Psoas muscle (tissue), 8 donors: ENCODE data around the gene TIMM29. TPM values are rescaled to one million over a fixed set of nuclear protein-coding genes. Genes with fewer than 3 reads are reported as not detected.

Experiments used
- ATAC-seq, 4 donors: fragments of 200-7000 bp; cut with Tn5 transposase; one replicate each; pipeline ENCODE4 v1.9.1; 2020; ENCODE audit warnings: moderate library complexity in 3 of 4, mild to moderate bottlenecking in 2 of 4
- DNase-seq, 2 donors: peaks; one replicate each; pipeline ENCODE4 v3.0.0-alpha.2; 2020
- H3K27ac ChIP-seq: fragments of 200-600 bp; one replicate; pipeline ENCODE4 v1.8.0; 2022
- H3K27me3 ChIP-seq, 3 donors: fragments of 200-600 bp in 1 of 3; one replicate each; pipeline versions ENCODE4 v1.6.1 to v1.8.0; 2013 to 2022; ENCODE audit warnings: low read length in 2 of 3, mild to moderate bottlenecking in 2 of 3, moderate library complexity in 1 of 3; ENCODE audit not compliant: insufficient read depth in 3 of 3
- H3K36me3 ChIP-seq, 2 donors: fragments of 200-600 bp in 1 of 2; one replicate each; pipeline versions ENCODE4 v1.6.1 to v1.8.0; 2013 to 2022; ENCODE audit warnings: low read depth in 1 of 2, mild to moderate bottlenecking in 1 of 2, moderate library complexity in 1 of 2; ENCODE audit not compliant: insufficient read depth in 1 of 2
- H3K4me1 ChIP-seq: fragments of 200-600 bp; one replicate; pipeline ENCODE4 v1.8.0; 2022
- H3K4me3 ChIP-seq: fragments of 200-600 bp; one replicate; pipeline ENCODE4 v1.8.0; 2022; ENCODE audit warnings: mild to moderate bottlenecking
- H3K9me3 ChIP-seq: fragments of 200-600 bp; one replicate; pipeline ENCODE4 v1.8.0; 2022
- CTCF ChIP-seq: fragments of 200-600 bp; IDR thresholded peaks from one replicate; pipeline ENCODE4 v1.8.0; 2022; ENCODE audit warnings: antibody characterized with exemption
- WGBS, 3 donors: extraction: QIAGEN DNeasy Blood & Tissue Kit; methylation state at CpG; one replicate each; pipeline versions ENCODE4 v1.1.6 to v1.1.7; 2013; 5-methylcytosine and 5-hydroxymethylcytosine counted together
- intact Hi-C, 2 donors: fragments of 100-400 bp; cut with DNase I; formaldehyde crosslinking; loops; one replicate each; pipeline versions ENCODE4 v1.11.0 to v1.14.2; 2022
- long read RNA-seq, 2 donors: library from polyadenylated mRNA; unstranded; transcript quantifications; one replicate each; pipeline ENCODE4 v2.0.0, GENCODE V29; 2021
- polyA plus RNA-seq, 3 donors: library from polyadenylated mRNA; stranded (reverse); fragments of 200-250 nt; gene quantifications; one replicate each; pipeline ENCODE4 v1.2.3, GENCODE V29; 2013
- total RNA-seq, 4 donors: library from RNA; stranded (reverse); fragmentation: NEBNext Ultra II Directional in 2 of 4; extraction: Animal tissue kit (Norgen Biotek cat#: 25700) in 2 of 4; gene quantifications; one replicate each; pipeline versions ENCODE4 v1.2.1 to v1.2.4, GENCODE V29; 2021 to 2023
- donor health status: healthy with polysubstance abuse.
- donor health status: DM: no; HTN: no; CAD: no; lungs with moderate emphysema.
- donor health status: Bipolar disorder and iron deficiency.
- donor health status: healthy.
- donor health status: DM: yes; HTN: yes; CAD: no.
- donor health status: DM: no; HTN: no; CAD: no.
- donor health status: DM: no; HTN: no; CAD: no.
- donor health status: DM: yes; HTN: yes; CAD: no.

The TIMM29 gene
- total RNA-seq (10 to 100 TPM; 12.9 to 24.2 (median 17.0) TPM), polyA plus RNA-seq (10 to 100 TPM; 17.1 to 29.0 (median 20.2) TPM)
- long read RNA-seq, donor 1, transcript TIMM29-201 (2 exons, 1,425 nt): major isoform, 24 of 24 reads
- long read RNA-seq, donor 1, partial matches to known transcripts: 0 of 24 reads
- long read RNA-seq, donor 1, other reads (novel, unspliced or antisense): 0 of 24 reads
- long read RNA-seq, donor 2, transcript TIMM29-201 (2 exons, 1,425 nt): major isoform, 43 of 45 reads
- long read RNA-seq, donor 2, partial matches to known transcripts: 0 of 45 reads
- long read RNA-seq, donor 2, other reads (novel, unspliced or antisense): 2 of 45 reads

- no peak for TF ChIP-seq CTCF
- DNase-seq (peak; percentile 97 to 98), ATAC-seq (peak; percentile 91 to 94 (median 92))
- no peaks in the 10 kb centered on the region for H3K27me3 ChIP-seq
- peak within 1 kb of the TSS; percentile 99 for H3K4me3 ChIP-seq
- peaks cover 26% of the 10 kb centered on the region for H3K4me1 ChIP-seq
- intact Hi-C loops: loop anchor here in 1 of 2 donors (5.0 kb wide), 1 partner anchor 51 kb away; no protein-coding TSS in a partner anchor
- H3K9me3 ChIP-seq: no peaks in the 10 kb centered on the region
- peaks cover 2 to 39% of the 10 kb centered on the region in 2 donors for H3K36me3 ChIP-seq
- peak within 1 kb of the TSS; percentile 84 for H3K27ac ChIP-seq
- WGBS, 3 donors: 1% methylated on average over 54 to 96 of the region's 96 CpGs
Observed at GRCh38 chr19:10928563-10929401, at the start of gene TIMM29, which contains the start of gene YIPF2. TIMM29 (plus strand) TSS chr19:10928811; CDS start chr19:10928823, 12 bp downstream. YIPF2 (minus strand) TSS chr19:10928639; CDS start chr19:10928410, 229 bp downstream.

GRCh38 chr19:10881403-10882107, 47.1 kb upstream of the TIMM29 start:
- WGBS, 3 donors: 27 to 31% (median 30%) methylated on average over 14 of the region's 14 CpGs
- H3K36me3 ChIP-seq: no peaks in the 10 kb centered on the region
- ATAC-seq (peak in 2 of 4 donors; percentile 8), DNase-seq (no peak)
- H3K4me1 ChIP-seq: peaks cover 81% of the 10 kb centered on the region
- TF ChIP-seq CTCF: no peak
- no peak overlapping the region for H3K4me3 ChIP-seq
- no peaks in the 10 kb centered on the region for H3K27me3 ChIP-seq
- intact Hi-C loops: no loop called here
- no peaks in the 10 kb centered on the region for H3K9me3 ChIP-seq
- H3K27ac ChIP-seq: peak overlapping the region; percentile 96

GRCh38 chr19:10882108-10882457, 46.5 kb upstream of the TIMM29 start:
- intact Hi-C loops: no loop called here
- ATAC-seq (peak; percentile 66 to 79 (median 67)), DNase-seq (peak in 1 of 2 donors; percentile 68)
- peaks cover 81% of the 10 kb centered on the region for H3K4me1 ChIP-seq
- no peaks in the 10 kb centered on the region for H3K9me3 ChIP-seq
- TF ChIP-seq CTCF: no peak
- peak overlapping the region; percentile 5 for H3K4me3 ChIP-seq
- WGBS, 3 donors: 24 to 32% (median 27%) methylated on average over 9 of the region's 9 CpGs
- peak overlapping the region; percentile 96 for H3K27ac ChIP-seq
- H3K27me3 ChIP-seq: no peaks in the 10 kb centered on the region
- no peaks in the 10 kb centered on the region for H3K36me3 ChIP-seq

- WGBS, 3 donors: 44 to 52% (median 47%) methylated on average over 2 of the region's 2 CpGs
- peak overlapping the region; percentile 71 for H3K27ac ChIP-seq
- H3K9me3 ChIP-seq: no peaks in the 10 kb centered on the region
- no peak overlapping the region for H3K4me3 ChIP-seq
- peak; percentile 53 to 73 (median 70) for ATAC-seq
- no peak for TF ChIP-seq CTCF
- H3K36me3 ChIP-seq: no peaks in the 10 kb centered on the region
- DNase-seq: no peak
- H3K27me3 ChIP-seq: no peaks in the 10 kb centered on the region
- intact Hi-C loops: no loop called here
- H3K4me1 ChIP-seq: peaks cover 78% of the 10 kb centered on the region
Observed at GRCh38 chr19:10884274-10884673, 44.3 kb upstream of the TIMM29 start.
